Measurements from ENCODE around the gene SCFD2. TPM values are rescaled to one million over a fixed set of nuclear protein-coding genes. Genes with fewer than 3 reads are reported as not detected.
A peak's percentile ranks its signal among the peaks of the same experiment; 100 is the strongest.

SCFD2 gene
- total and polyA plus RNA-seq, 2 donors (not counting 3 experiments of a cell fraction or from before 2014, with no cell fraction given), result 12.3 to 22.8 TPM

DNA sequence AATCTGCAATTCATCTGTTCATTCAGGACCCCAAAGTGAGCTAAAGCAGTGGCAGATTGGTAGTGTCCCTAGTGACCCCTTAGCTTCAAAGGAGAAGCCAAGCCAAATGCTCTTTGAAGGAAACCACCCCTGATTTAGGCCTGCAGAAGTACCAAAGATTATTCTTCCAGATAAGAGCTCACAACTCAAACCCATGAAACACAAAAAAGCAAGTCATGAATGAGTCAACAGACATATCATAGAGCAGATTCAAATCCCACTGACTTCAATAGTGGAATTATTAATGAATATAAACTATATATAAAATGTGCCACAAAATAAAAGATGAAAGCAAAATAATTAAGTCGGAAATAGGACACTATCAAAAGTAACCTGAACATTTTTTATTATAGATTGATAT lies 197.6 kb downstream of the SCFD2 start:
- CTCF ChIA-PET, result no interaction called here
- no peak for DNase-seq (ENCODE audit: low read depth, low spot score)
- POLR2A ChIA-PET, result no interaction called here

GRCh38 chr4:53162969-53163368 lies 202.9 kb downstream of the SCFD2 start:
- no TSS peak for BruUV-seq (replicated peaks)
- TF ChIP-seq FOS (IDR thresholded peaks at IDR 0.05; ENCODE audit: borderline replicate concordance, insufficient read depth, low read length) (no peak), POLR2AphosphoS5 (IDR thresholded peaks at IDR 0.05; ENCODE audit: insufficient read depth, low read depth, low read length) (no peak), EZH2 (IDR thresholded peaks at IDR 0.05; ENCODE audit: borderline replicate concordance, low read depth, low read length, severe bottlenecking) (no peak), GATA2 (IDR thresholded peaks at IDR 0.05; ENCODE audit: insufficient read depth, insufficient read length, low read depth, low read length) (no peak)
- no peaks in the 10 kb centered on the region for H3K9me1 ChIP-seq (replicated peaks; ENCODE audit: control insufficient read depth, extremely low read depth, insufficient read depth, low read length)
- ChIA-PET POLR2A (no interaction called here), CTCF (no interaction called here)
- H3K36me3 ChIP-seq (ENCODE audit: control insufficient read depth in 2 of 2, extremely low read depth in 1 of 2, insufficient read depth in 2 of 2, low read length in 2 of 2), result no peaks in the 10 kb centered on the region
- no peak overlapping the region for H2AFZ ChIP-seq (ENCODE audit: low read depth, low read length)
- H3K79me2 ChIP-seq (ENCODE audit: control insufficient read depth, insufficient read depth, low read length), result no peaks in the 10 kb centered on the region
- H3K4me3 ChIP-seq (replicated peaks in 1 of 3; ENCODE audit: insufficient read depth in 1 of 3, low read depth in 1 of 3, low read length in 3 of 3), result no peak overlapping the region
- no peaks in the 10 kb centered on the region for H3K9me3 ChIP-seq (replicated peaks; ENCODE audit: control insufficient read depth, insufficient read depth, low read length)
- H4K20me1 ChIP-seq (replicated peaks; ENCODE audit: control insufficient read depth, extremely low read depth, insufficient read depth, low read length), result no peaks in the 10 kb centered on the region
- H3K4me2 ChIP-seq (ENCODE audit: insufficient read depth, low read length), result no peak overlapping the region
- no peak overlapping the region for H3K9ac ChIP-seq (replicated peaks; ENCODE audit: extremely low read depth, insufficient read depth, low read length)
- FAIRE-seq, result no peak
- no peaks in the 10 kb centered on the region for H3K27me3 ChIP-seq (ENCODE audit: control insufficient read depth in 2 of 2, insufficient read depth in 2 of 2, low read length in 2 of 2)
- H3K4me1 ChIP-seq (ENCODE audit: control insufficient read depth, extremely low read depth, insufficient read depth, low read length), result no peaks in the 10 kb centered on the region
- intact Hi-C loops (cut with micrococcal nuclease), result no loop called here
- dilution Hi-C loops (cut with MboI; ENCODE audit: extremely low pct_ligation_motif_present, low sequenced_read_pairs), result no loop called here
- no peak overlapping the region for H3K27ac ChIP-seq (ENCODE audit: insufficient read depth, low read depth, low read length)
- DNase-seq (ENCODE audit: low read depth, low spot score), result no peak

More for the DNA sequence above, 197.6 kb downstream of the SCFD2 start:
- H3K4me2 ChIP-seq (ENCODE audit: insufficient read depth, low read length), result no peak overlapping the region
- H3K36me3 ChIP-seq (ENCODE audit: control insufficient read depth in 2 of 2, extremely low read depth in 1 of 2, insufficient read depth in 2 of 2, low read length in 2 of 2), result no peaks in the 10 kb centered on the region
- no TSS peak for BruUV-seq (replicated peaks)
- H3K9ac ChIP-seq (replicated peaks; ENCODE audit: extremely low read depth, insufficient read depth, low read length), result no peak overlapping the region
- no peak overlapping the region for H3K27ac ChIP-seq (ENCODE audit: insufficient read depth, low read depth, low read length)
- H3K9me1 ChIP-seq (replicated peaks; ENCODE audit: control insufficient read depth, extremely low read depth, insufficient read depth, low read length), result no peaks in the 10 kb centered on the region
- H3K9me3 ChIP-seq (replicated peaks; ENCODE audit: control insufficient read depth, insufficient read depth, low read length), result no peaks in the 10 kb centered on the region
- H3K4me1 ChIP-seq (ENCODE audit: control insufficient read depth, extremely low read depth, insufficient read depth, low read length), result no peaks in the 10 kb centered on the region
- H4K20me1 ChIP-seq (replicated peaks; ENCODE audit: control insufficient read depth, extremely low read depth, insufficient read depth, low read length), result no peaks in the 10 kb centered on the region
- dilution Hi-C loops (cut with MboI; ENCODE audit: extremely low pct_ligation_motif_present, low sequenced_read_pairs), result no loop called here
- H3K27me3 ChIP-seq (ENCODE audit: control insufficient read depth in 2 of 2, insufficient read depth in 2 of 2, low read length in 2 of 2), result no peaks in the 10 kb centered on the region
- FAIRE-seq, result no peak
- no peak overlapping the region for H3K4me3 ChIP-seq (replicated peaks in 1 of 3; ENCODE audit: insufficient read depth in 1 of 3, low read depth in 1 of 3, low read length in 3 of 3)
- TF ChIP-seq, protein P1, sequence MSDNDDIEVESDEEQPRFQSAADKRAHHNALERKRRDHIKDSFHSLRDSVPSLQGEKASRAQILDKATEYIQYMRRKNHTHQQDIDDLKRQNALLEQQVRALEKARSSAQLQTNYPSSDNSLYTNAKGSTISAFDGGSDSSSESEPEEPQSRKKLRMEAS (IDR thresholded peaks at IDR 0.05; ENCODE audit: insufficient read depth, insufficient read length), result no peak
- TF ChIP-seq GATA2 (IDR thresholded peaks at IDR 0.05; ENCODE audit: insufficient read depth, insufficient read length, low read depth, low read length), result peak; percentile 6
- no peaks in the 10 kb centered on the region for H3K79me2 ChIP-seq (ENCODE audit: control insufficient read depth, insufficient read depth, low read length)
- intact Hi-C loops (cut with micrococcal nuclease), result no loop called here
- H2AFZ ChIP-seq (ENCODE audit: low read depth, low read length), result no peak overlapping the region
